Parathyroid adenoma (tissue), 2 donors: ENCODE results near the gene SH2D7.

Experiments
- H2AFZ ChIP-seq: fragments of 300-600 bp; sonication (generic); one replicate; pipeline ENCODE4 v1.7.0; 2017; ENCODE audit warnings: antibody characterized with exemption, mild to moderate bottlenecking
- H3K27ac ChIP-seq: fragments of 300-600 bp; sonication (generic); one replicate; pipeline ENCODE4 v1.7.0; 2017
- H3K27me3 ChIP-seq: fragments of 300-600 bp; sonication (generic); one replicate; pipeline ENCODE4 v1.7.0; 2017; ENCODE audit warnings: low read length; ENCODE audit not compliant: control insufficient read depth, insufficient read depth
- H3K36me3 ChIP-seq: fragments of 300-600 bp; sonication (generic); one replicate; pipeline ENCODE4 v1.7.0; 2017; ENCODE audit warnings: low read length; ENCODE audit not compliant: control insufficient read depth, insufficient read depth
- H3K4me1 ChIP-seq: fragments of 300-600 bp; sonication (generic); one replicate; pipeline ENCODE4 v1.7.0; 2017; ENCODE audit warnings: control low read depth
- H3K4me2 ChIP-seq: fragments of 300-600 bp; sonication (generic); one replicate; pipeline ENCODE4 v1.7.0; 2017; ENCODE audit warnings: low read length
- H3K4me3 ChIP-seq: fragments of 300-600 bp; sonication (generic); one replicate; pipeline ENCODE4 v1.7.0; 2017; ENCODE audit warnings: low read depth, low read length
- H3K79me2 ChIP-seq: fragments of 300-600 bp; sonication (generic); one replicate; pipeline ENCODE4 v1.7.0; 2017; ENCODE audit warnings: control low read depth
- H3K9ac ChIP-seq: fragments of 300-600 bp; sonication (generic); one replicate; pipeline ENCODE4 v1.7.0; 2017; ENCODE audit warnings: mild to moderate bottlenecking
- H3K9me3 ChIP-seq: fragments of 300-600 bp; sonication (generic); one replicate; pipeline ENCODE4 v1.7.0; 2017; ENCODE audit warnings: low read length; ENCODE audit not compliant: control insufficient read depth
- TF ChIP-seq, protein P1 (sequence below): fragments of 300-600 bp; sonication (generic); IDR thresholded peaks from one replicate; pipeline ENCODE4 v1.7.0; 2017; ENCODE audit warnings: antibody characterized with exemption, mild to moderate bottlenecking
- donor health status: primary hyperparathyroidism.

SH2D7 gene

DNA sequence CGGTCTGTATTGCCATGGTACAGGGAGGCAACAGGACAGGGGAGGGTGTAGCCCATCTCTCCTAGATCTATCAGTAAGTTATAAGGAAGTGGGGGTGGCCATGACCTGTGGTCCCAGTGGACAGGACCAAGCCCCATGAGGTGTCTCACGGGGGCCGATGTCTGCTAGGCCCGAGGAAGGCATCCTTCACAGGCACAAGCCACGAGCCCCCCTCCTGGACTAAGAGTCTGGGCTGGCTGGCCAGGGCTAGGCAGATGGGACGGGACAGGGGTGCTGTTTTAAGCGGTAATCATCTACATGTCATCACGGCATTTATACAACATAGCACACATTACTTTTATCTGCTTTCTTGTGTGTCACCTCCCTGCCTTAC lies 12.3 kb upstream of the SH2D7 start:
- no peaks in the 10 kb centered on the region for H3K27me3 ChIP-seq
- H3K79me2 ChIP-seq, result no peaks in the 10 kb centered on the region
- no peak overlapping the region for H2AFZ ChIP-seq
- H3K27ac ChIP-seq, result no peak overlapping the region
- no peak overlapping the region for H3K4me2 ChIP-seq
- no peak overlapping the region for H3K9ac ChIP-seq
- no peak overlapping the region for H3K4me3 ChIP-seq
- TF ChIP-seq, protein P1, sequence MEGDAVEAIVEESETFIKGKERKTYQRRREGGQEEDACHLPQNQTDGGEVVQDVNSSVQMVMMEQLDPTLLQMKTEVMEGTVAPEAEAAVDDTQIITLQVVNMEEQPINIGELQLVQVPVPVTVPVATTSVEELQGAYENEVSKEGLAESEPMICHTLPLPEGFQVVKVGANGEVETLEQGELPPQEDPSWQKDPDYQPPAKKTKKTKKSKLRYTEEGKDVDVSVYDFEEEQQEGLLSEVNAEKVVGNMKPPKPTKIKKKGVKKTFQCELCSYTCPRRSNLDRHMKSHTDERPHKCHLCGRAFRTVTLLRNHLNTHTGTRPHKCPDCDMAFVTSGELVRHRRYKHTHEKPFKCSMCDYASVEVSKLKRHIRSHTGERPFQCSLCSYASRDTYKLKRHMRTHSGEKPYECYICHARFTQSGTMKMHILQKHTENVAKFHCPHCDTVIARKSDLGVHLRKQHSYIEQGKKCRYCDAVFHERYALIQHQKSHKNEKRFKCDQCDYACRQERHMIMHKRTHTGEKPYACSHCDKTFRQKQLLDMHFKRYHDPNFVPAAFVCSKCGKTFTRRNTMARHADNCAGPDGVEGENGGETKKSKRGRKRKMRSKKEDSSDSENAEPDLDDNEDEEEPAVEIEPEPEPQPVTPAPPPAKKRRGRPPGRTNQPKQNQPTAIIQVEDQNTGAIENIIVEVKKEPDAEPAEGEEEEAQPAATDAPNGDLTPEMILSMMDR, result no peak
- no peaks in the 10 kb centered on the region for H3K36me3 ChIP-seq
- H3K4me1 ChIP-seq, result peaks cover 4% of the 10 kb centered on the region
- H3K9me3 ChIP-seq, result no peaks in the 10 kb centered on the region

DNA sequence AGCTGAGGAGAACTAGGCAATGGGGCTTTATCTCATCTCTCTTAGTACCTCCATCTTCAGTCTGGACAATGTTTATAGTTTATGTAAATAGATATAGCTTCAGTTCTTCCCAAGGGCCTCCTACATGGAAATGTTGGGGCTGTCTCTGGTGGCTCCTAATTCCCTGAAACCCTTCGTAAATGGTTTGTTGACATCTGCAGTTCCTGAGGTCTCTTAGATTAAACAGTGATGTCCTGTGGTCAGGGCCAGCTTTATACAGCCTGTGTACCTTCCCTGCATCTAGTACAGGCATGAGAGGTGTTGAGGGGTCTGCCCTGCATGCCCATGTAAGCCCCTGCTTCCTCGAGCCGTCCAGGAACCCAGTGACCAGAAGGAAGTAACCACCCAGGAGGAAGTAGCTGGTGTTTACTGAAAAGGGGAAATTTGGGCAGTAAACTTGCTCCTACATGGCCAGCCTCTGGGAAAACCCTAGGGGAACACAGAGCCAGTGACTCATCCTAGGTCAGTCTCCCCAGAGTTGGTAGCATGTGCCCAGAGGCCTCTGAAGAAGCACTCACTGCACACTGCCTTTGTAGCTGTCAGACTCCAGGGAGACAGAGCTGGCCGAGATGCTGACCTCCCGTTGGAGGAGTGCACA lies 10.1 kb upstream of the SH2D7 start:
- TF ChIP-seq, protein P1, result no peak
- Histone ChIP-seq H3K9me3 (no peaks in the 10 kb centered on the region), H3K4me1 (no peaks in the 10 kb centered on the region), H3K9ac (no peak overlapping the region), H3K36me3 (no peaks in the 10 kb centered on the region), H3K27ac (no peak overlapping the region), H2AFZ (no peak overlapping the region), H3K27me3 (no peaks in the 10 kb centered on the region), H3K4me3 (no peak overlapping the region), H3K79me2 (no peaks in the 10 kb centered on the region), H3K4me2 (no peak overlapping the region)

DNA sequence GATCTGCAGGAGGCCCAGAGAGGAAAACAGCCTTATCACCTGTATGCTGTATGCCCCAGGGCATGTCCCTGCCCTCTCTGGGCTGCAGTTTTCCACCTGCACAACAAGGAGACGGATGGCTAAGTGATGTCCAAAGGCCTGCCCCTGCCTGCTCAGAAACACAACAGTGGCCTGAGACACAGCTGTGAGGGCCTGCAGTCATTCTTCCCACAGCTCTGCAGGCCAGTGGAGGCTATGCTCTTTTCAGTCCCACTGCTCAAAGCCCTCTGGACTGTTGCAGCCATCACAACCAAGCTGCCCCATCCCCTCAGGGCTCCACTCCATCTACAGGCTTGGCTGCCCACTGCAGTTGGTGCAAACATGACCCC lies 9.6 kb upstream of the SH2D7 start:
- no peaks in the 10 kb centered on the region for H3K9me3 ChIP-seq
- H3K4me3 ChIP-seq, result no peak overlapping the region
- TF ChIP-seq, protein P1, result no peak
- H3K4me1 ChIP-seq, result no peaks in the 10 kb centered on the region
- no peak overlapping the region for H2AFZ ChIP-seq
- H3K27me3 ChIP-seq, result no peaks in the 10 kb centered on the region
- no peaks in the 10 kb centered on the region for H3K79me2 ChIP-seq
- no peak overlapping the region for H3K9ac ChIP-seq
- H3K27ac ChIP-seq, result no peak overlapping the region
- H3K36me3 ChIP-seq, result no peaks in the 10 kb centered on the region
- no peak overlapping the region for H3K4me2 ChIP-seq

DNA sequence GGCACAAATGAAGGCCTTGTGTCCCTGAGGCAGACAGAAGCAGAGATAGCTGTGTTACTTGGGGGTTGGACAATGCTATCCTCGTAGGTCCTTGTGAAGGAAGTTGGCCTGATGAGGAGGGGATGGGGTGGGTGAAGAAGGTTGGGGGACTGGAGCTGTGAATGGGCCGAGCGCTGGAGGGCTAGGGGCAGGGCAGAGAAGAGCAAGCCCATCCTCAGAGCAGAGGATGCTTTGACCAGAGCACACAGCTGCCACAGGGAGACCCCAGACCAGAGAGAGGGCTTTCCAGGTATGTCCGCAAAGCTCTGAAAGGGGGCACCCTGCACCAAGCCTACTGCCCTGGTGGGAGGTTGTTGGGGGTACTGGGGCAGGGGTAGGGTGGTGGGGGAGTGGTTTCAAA lies 9.2 kb upstream of the SH2D7 start:
- Histone ChIP-seq H3K4me2 (no peak overlapping the region), H3K4me1 (no peaks in the 10 kb centered on the region), H3K36me3 (no peaks in the 10 kb centered on the region), H3K27ac (no peak overlapping the region), H3K9ac (no peak overlapping the region), H3K27me3 (no peaks in the 10 kb centered on the region), H3K79me2 (no peaks in the 10 kb centered on the region), H2AFZ (no peak overlapping the region), H3K9me3 (no peaks in the 10 kb centered on the region), H3K4me3 (no peak overlapping the region)
- TF ChIP-seq, protein P1, result no peak

DNA sequence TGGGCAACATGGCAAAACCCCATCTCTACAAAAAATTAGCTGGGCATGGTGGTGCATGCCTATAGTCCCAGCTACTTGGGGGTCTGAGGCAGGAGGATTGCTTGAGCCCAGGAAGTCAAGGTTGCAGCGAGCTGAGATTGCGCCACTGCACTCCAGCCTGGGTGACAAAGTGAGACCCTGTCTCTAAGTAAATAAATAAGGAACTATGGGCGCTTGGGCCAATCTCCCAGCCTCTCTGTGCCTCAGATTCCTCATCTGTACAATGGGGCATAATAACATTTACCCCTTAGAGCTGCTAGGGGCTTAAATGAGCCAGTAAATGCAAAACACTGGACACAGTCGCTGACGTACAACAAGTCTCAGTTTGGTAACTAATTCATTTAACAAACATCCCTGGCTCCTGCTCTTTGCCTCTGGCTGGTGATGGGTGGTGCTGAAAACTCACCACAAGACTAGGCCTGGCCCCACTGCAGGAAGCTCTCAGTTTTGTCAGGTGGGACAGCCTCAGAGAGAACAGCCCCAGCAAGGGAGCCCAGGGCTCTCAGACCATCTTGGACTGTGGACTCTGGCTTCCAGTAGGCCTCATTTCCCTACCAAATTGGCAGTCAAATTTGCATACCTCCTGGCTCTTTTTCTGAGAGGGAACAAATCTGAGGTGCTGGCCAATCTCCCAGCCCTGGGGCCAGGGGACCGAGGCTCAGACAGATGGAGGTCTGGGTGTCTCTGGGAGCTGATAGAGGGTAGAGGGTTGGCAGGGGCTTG lies 8.5 kb upstream of the SH2D7 start:
- Histone ChIP-seq H3K9me3 (no peaks in the 10 kb centered on the region), H3K27ac (no peak overlapping the region), H3K4me1 (no peaks in the 10 kb centered on the region), H3K9ac (no peak overlapping the region), H2AFZ (no peak overlapping the region), H3K79me2 (no peaks in the 10 kb centered on the region), H3K4me3 (no peak overlapping the region), H3K27me3 (no peaks in the 10 kb centered on the region), H3K36me3 (no peaks in the 10 kb centered on the region), H3K4me2 (no peak overlapping the region)
- TF ChIP-seq, protein P1, result no peak
